PC-9 (cell line): ENCODE results near the gene GSC2.

ENCODE experiments used
- CTCF ChIP-seq: fragments of 200-600 bp; sonication (generic); conservative IDR thresholded peaks from 2 replicates; pipeline ENCODE4 v1.6.1; 2017; ENCODE audit warnings: mixed run types, antibody characterized with exemption, mild to moderate bottlenecking, moderate library complexity
- EZH2 ChIP-seq: fragments of 200-600 bp; sonication (generic); IDR thresholded peaks from 2 replicates; pipeline ENCODE4 v1.8.0; 2017; ENCODE audit warnings: antibody characterized with exemption, low read depth

GRCh38 chr22:19175602-19176174, 25.6 kb upstream of the GSC2 start:
- no peak for TF ChIP-seq CTCF
- no peak for TF ChIP-seq EZH2
